ENCODE results near the gene CENPS. TPM values are rescaled to one million over a fixed set of nuclear protein-coding genes. Genes with fewer than 3 reads are reported as not detected.

CENPS gene
- total and polyA plus RNA-seq, 2 experiments from 2014 or later: 8.8 to 21.1 TPM

GRCh38 chr1:10444248-10444647 lies 14.0 kb downstream of the CENPS start:
- Histone ChIP-seq H3K9me3 (ENCODE audit: low read depth) (no peaks in the 10 kb centered on the region), H2AFZ (no peak overlapping the region), H3K4me3 (no peak overlapping the region), H3K79me2 (no peaks in the 10 kb centered on the region), H3K4me2 (no peak overlapping the region), H3K27me3 (no peaks in the 10 kb centered on the region), H3K4me1 (ENCODE audit: insufficient read depth) (no peaks in the 10 kb centered on the region), H3K27ac (no peak overlapping the region), H3K9me2 (replicated peaks; ENCODE audit: insufficient read depth) (no peaks in the 10 kb centered on the region), H3K36me3 (replicated peaks; ENCODE audit: insufficient read depth, low read depth) (no peaks in the 10 kb centered on the region), H4K20me1 (ENCODE audit: insufficient read depth, poor library complexity, severe bottlenecking) (no peaks in the 10 kb centered on the region)
- WGBS (ENCODE audit: low lambda C conversion rate, missing lambda C conversion rate): 88% methylated on average over 6 of the region's 6 CpGs
- no peak for TF ChIP-seq CTCF (IDR thresholded peaks at IDR 0.05; ENCODE audit: poor library complexity)
- TF ChIP-seq EZH2 (IDR thresholded peaks at IDR 0.05; ENCODE audit: borderline replicate concordance): no peak
- TF ChIP-seq EZH2phosphoT487 (IDR thresholded peaks at IDR 0.05; ENCODE audit: low read depth, severe bottlenecking, unreplicated experiment): no peak
- no peak for DNase-seq (ENCODE audit: low spot score)

- Histone ChIP-seq H3K4me2 (no peak overlapping the region), H3K9me3 (ENCODE audit: low read depth) (no peaks in the 10 kb centered on the region), H3K4me3 (no peak overlapping the region), H3K4me1 (ENCODE audit: insufficient read depth) (no peaks in the 10 kb centered on the region), H3K9me2 (replicated peaks; ENCODE audit: insufficient read depth) (no peaks in the 10 kb centered on the region), H3K79me2 (no peaks in the 10 kb centered on the region), H2AFZ (no peak overlapping the region), H3K27ac (no peak overlapping the region), H3K27me3 (no peaks in the 10 kb centered on the region), H4K20me1 (ENCODE audit: insufficient read depth, poor library complexity, severe bottlenecking) (no peaks in the 10 kb centered on the region), H3K36me3 (replicated peaks; ENCODE audit: insufficient read depth, low read depth) (no peaks in the 10 kb centered on the region)
- WGBS (ENCODE audit: low lambda C conversion rate, missing lambda C conversion rate): 97% methylated on average over 7 of the region's 7 CpGs
- no peak for DNase-seq (ENCODE audit: low spot score)
- TF ChIP-seq CTCF (IDR thresholded peaks at IDR 0.05; ENCODE audit: poor library complexity) (no peak), EZH2 (IDR thresholded peaks at IDR 0.05; ENCODE audit: borderline replicate concordance) (no peak), EZH2phosphoT487 (IDR thresholded peaks at IDR 0.05; ENCODE audit: low read depth, severe bottlenecking, unreplicated experiment) (no peak)
Observed at GRCh38 chr1:10444795-10445397, 14.7 kb downstream of the CENPS start.

- Histone ChIP-seq H3K9me2 (replicated peaks; ENCODE audit: insufficient read depth) (no peaks in the 10 kb centered on the region), H4K20me1 (ENCODE audit: insufficient read depth, poor library complexity, severe bottlenecking) (no peaks in the 10 kb centered on the region), H3K4me2 (no peak overlapping the region), H3K9me3 (ENCODE audit: low read depth) (no peaks in the 10 kb centered on the region), H3K27ac (no peak overlapping the region), H3K4me1 (ENCODE audit: insufficient read depth) (peaks cover 10% of the 10 kb centered on the region), H3K27me3 (no peaks in the 10 kb centered on the region), H3K4me3 (no peak overlapping the region), H2AFZ (no peak overlapping the region), H3K79me2 (no peaks in the 10 kb centered on the region), H3K36me3 (replicated peaks; ENCODE audit: insufficient read depth, low read depth) (no peaks in the 10 kb centered on the region)
- DNase-seq (ENCODE audit: low spot score): no peak
- WGBS (ENCODE audit: low lambda C conversion rate, missing lambda C conversion rate): 98% methylated on average over 7 of the region's 7 CpGs
- no peak for TF ChIP-seq EZH2phosphoT487 (IDR thresholded peaks at IDR 0.05; ENCODE audit: low read depth, severe bottlenecking, unreplicated experiment)
- no peak for TF ChIP-seq EZH2 (IDR thresholded peaks at IDR 0.05; ENCODE audit: borderline replicate concordance)
- TF ChIP-seq CTCF (IDR thresholded peaks at IDR 0.05; ENCODE audit: poor library complexity): no peak
Observed at GRCh38 chr1:10446790-10447422, 16.7 kb downstream of the CENPS start.

Measured in hepatocyte (in vitro differentiated cells).